GM18526 (cell line): Measurements from ENCODE around the gene COQ10B.

Experiments
- POLR2A ChIP-seq: IDR thresholded peaks from 3 replicates; pipeline ENCODE4 v1.6.1; 2011; ENCODE audit not compliant: insufficient read length; ENCODE audit errors: extremely low read depth

Gene COQ10B

DNA sequence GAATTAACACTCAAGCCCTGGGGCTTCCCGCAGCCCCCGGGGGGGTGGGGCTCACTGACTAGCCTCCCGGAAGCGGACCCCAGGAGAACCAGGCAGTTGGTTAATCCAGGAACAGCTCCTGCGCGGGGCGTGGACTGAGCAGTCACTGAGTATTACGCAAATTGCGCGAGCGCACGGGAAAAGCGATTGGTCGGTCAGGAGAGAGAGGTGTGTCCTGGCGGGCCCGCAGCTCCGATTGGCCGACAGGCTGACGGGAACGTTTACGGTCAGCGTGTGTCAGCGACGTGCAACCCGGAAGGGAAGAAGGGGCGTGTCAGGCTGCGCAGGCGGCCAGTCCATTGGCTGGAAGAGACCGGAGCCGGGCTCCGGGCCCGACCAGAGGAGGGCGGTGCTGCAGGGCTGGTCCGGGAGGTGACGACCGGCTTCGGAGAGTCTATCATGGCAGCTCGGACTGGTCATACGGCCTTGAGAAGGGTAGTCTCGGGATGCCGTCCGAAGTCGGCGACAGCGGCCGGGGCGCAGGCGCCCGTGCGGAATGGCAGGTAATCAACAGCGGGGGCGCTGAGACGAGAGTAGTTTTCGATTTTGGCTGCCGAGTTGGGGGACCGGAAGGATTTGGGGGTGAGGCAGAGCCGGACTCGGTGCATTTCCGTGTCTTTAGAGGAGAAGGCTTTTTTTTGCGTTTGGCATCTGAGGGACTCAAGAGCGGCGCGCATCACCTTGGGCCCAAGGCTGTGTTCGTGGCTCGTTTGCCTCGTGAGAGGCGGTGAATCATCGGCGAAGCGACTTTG is at the start of gene COQ10B:
Gene COQ10B, plus strand, starts transcription at position 430 of the 791 bp plus-strand sequence. Its CDS starts 9 bp downstream, at position 439.
- TF ChIP-seq POLR2A, result peak; percentile 63

DNA sequence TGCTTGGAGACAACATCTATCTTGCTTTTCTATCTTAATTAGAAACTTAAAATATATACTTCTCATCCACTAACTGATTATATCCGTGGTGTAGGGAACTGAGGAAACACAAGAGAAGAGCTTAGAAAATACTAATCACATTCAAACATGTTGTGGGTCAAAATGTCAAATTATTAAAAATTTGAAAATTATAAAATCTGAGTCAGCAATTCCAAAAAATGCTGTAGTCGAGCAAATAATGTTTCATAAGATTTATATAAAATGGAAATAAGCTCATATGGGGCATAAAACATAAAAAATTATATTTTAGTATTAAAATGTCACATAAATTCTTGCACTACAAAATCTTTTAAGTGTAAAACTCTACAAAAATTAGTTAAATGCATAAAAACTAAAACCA is 47.8 kb upstream of the COQ10B start:
- no peak for TF ChIP-seq POLR2A

DNA sequence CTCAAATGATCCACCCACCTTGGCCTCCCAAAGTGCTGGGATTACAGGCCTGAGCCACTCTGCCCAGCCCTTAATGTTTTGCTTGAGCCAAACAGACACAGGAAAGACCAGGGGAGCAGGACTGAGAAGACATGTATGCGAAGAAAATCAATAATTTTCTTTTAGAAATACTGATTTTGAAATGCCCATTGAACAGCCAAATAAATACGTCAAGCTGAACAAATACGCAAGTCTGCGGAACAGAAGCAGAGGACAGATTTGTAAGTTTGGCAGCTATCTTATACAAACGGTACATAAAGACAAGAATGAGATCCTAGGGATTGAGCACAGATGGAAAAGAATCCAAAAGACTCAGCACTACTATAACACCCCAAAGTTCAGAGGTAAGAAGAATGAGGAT is 39.3 kb upstream of the COQ10B start:
- no peak for TF ChIP-seq POLR2A

DNA sequence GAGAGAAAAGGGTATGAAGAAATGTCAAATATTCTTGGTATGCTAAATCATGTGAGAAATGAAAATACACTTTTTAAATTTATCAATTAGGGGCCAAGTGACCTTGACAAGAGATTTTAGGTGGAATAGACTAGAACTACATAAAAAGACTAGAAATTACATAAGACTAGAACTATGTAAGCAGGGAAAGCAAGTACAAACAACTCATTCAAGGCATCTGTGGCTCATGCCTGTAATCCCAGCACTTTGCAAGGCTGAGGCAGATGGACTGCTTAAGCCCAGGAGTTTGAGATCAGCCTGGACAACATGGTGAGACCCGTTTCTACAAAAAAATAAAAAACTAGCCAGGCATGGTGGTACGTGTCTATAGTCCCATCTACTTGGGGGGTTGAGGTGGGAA is 38.8 kb upstream of the COQ10B start:
- no peak for TF ChIP-seq POLR2A

DNA sequence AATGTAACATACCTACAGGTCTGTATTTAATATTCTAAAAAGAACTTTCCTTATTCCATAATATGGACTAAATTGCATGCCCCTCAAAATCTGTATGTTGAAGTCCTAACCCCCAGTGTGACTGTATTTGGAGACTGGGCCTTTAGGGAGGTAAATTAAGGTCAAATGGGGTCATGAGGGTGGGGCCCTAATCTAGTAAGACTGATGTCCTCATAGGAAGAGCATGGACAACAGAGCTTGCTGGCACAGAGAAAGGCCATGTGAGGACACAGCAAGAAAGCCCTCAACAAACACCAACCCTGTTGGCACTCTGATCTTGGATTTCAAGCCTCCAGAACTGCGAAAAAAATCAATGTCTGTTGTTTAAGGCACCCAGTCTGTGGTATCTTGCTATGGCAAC is 37.1 kb upstream of the COQ10B start:
- no peak for TF ChIP-seq POLR2A

DNA sequence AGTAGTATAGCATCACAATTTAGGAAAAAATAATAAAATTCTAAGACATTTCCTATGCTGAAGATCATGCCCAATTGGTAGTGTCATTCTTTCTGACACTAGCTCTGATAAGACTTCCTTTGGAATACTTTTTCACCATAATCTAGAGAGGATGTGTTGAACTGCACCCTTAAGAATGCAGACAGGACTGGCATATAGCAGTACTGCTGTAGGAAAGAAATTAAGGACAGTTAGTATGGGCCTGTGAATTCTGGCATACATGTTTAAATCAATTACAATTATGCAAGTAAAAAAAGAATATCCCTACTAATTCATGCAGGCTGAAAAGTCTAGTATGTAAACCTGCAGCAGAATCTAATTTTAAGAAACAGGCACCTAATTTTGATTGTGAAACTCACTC is 33.9 kb upstream of the COQ10B start:
- TF ChIP-seq POLR2A, result no peak

DNA sequence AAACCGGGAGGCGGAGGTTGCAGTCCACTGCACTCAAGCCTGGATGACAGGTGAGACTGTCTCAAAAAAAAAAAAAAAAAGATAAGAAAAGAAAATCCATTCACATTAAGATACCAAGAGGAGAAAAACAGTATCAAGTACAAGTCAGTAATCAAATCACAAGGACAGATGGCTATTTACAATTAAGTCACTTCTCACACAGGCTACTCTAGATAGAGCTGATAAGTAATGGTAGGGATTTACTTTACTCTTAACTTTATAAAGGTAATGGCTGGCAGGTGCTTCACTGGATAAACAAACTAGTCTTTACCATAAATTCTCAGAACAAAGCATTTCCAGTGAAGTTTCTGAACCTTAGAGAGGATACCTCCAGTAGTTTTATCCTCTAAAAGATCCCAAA is 30.0 kb upstream of the COQ10B start:
- no peak for TF ChIP-seq POLR2A

DNA sequence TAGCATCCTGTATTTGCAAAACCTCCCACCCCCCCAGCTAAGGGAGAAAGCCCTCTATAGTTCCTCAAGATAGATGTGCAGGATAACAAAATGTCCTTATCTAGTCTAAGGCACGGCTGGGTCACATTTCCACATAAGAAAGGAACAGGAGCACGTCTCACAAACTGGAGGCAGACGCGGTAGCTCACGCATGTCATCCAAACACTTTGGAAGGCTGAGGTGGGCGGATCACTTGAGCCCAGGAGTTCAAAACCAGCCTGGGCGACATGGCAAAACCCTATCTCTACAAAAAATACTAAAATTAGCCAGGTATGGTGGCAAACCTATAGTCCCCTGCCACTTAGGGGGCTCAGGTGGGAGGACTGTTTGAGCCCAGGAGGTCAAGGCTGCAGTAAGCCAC is 27.8 kb upstream of the COQ10B start:
- no peak for TF ChIP-seq POLR2A

DNA sequence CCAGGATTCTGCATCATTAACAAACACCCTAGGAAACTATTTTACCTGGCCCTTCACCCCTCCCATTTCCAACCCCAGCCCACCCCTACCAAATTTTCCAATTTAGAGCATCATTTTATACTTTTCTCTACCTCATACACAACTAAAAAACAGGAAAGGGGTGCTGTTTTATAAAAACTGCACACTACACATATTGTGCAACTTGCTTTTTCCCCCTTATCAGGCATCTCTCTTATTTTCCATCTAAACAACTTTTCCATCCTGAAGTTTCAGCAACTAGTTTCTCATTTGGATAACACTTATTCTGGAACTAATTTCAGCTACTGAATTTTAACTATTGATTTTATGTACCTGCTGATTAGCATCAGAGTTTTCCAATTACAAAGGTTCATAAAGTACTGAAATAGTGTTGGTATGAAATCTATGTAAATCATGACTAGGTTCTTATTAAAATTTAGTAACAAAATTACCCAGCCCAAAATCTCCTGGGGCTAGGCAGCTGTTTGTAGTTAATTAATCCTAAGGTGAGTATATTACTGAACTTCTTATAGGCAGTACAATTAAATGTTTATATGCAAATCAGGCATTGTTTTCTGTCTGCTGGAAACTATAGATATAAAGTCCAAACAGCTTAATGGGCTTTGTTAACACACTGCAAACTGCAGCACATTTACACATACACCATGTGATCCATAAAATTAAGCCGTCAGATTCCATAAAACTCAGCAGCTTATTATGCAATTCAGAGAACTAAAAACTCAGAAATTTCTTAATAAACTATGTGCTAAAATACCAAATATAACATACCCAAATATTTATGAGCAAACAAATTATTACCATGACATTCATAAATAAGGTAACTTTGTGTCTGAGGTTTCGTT is 26.4 kb upstream of the COQ10B start:
- no peak for TF ChIP-seq POLR2A

DNA sequence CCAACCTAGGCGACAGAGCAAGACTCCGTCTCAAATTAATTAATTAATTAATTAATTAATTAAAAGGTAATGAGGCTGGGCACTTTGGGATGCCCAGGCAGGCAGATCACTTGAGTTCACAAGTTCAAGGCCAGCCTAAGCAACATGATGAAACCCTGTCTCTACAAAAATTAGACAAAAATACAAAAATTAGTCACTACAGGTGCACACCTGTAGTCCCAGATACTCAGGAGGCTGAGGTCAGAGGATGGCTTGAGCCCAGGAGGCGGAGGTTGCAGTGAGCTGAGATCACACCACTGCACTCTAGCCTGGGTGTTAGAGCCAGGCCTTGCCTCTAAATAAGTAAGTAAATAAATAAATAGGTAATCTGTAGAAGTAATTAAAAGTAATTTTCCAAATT is 25.4 kb upstream of the COQ10B start:
- TF ChIP-seq POLR2A, result no peak

DNA sequence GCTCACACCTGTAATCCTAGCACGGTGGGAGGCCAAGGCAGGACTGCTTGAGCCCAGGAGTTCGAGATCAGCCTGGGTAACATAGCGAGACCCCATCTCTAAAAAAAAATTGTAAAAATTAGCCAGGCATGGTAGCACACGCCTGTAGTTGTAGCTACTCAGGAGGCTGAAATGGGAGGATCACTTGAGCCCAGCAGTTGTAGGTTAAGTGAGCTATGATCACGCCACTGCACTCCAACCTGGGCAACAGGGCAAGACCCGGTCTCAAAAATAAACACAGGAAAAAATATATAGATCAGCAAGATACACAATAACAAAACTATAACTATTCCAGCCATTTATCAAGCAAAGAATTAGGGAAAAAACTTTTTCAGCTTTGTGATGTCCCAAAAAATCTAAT is 21.5 kb upstream of the COQ10B start:
- TF ChIP-seq POLR2A, result no peak

DNA sequence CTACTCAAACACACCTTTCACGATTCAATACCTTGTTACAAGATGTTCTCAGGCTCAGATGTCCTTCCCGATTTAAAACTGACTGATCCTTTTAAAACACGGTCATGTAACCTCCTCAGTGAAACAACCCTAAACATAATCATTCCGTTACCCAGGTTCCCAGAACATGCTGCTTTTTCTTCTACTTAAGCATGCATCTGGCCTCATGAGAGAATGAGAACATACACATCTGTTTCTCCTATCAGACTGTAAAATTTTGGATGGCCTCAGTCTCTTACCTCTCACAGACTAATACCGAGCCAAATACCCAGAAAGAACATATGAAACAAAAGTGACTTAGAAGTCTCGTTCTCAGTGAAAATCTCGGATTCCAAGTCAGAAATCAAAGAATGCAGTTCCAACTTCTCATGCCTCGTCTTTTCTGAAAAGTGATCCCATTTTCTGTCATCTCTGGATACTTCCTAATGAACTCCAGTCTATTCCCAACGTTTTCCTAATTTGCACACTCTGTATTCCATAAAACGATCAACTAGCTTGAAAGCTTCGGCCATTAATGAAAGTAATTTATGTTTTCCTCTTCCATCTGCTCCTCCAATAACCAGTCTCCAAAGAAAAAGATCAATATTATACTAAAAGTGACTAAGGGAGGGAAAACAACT is 19.4 kb upstream of the COQ10B start:
- no peak for TF ChIP-seq POLR2A

DNA sequence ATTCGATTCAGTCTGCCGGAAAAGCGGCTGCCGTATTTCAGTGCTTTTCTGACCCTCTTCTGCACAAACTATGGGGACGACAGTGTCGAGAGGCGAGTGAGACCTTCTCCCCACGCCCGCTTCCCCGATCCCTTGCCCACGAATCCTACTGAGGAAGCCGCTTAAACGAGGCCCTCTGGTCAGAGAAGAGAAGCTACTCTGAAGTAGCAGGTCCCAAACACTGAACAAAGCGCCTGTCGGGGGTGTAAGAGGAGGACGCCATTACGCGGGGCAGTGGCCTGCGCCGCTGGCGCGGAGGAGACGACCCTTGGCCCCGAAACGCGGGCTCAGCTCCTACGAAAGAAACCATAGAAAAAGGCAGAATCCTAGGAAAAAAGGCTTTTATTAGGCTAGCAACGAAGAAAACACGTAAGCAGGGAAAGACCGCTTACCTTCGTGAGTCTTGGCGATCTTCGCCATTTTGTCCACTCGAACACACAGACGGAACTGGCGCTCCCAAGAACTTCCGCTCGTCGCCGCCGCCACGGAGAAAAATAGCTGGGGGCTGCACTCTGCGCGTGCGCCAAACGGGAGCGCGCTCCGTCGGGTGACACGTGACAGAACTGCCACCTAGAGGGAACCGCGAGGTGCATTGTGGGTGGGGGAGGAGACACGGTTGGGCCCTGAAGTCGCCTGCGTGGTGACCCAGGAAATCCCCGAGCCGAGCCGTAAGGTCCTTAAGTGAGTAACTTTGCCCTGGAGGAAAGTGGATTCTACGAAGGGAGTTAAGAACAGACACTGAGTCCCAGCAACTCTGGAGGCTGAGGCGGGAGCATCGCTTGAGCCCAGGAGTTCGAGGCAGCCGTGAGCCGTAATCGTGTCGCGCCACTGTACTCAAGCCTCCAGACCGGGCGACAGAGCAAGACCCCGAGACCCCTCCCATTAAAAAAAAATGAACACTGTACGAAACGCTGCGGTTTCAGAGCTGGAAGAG is 18.5 kb upstream of the COQ10B start, which contains the start of gene SF3B1:
Gene SF3B1, minus strand, starts transcription at position 488 of the 973 bp plus-strand sequence. Its CDS starts 29 bp downstream, at position 459.
- TF ChIP-seq POLR2A, result peak; percentile 90
